Lung (tissue), 12 donors: ENCODE data around the gene GIT2. TPM values are rescaled to one million over a fixed set of nuclear protein-coding genes. Genes with fewer than 3 reads are reported as not detected.
A peak's percentile ranks its signal among the peaks of the same experiment; 100 is the strongest.

Experiments
- ATAC-seq: fragments of 200-7000 bp; cut with Tn5 transposase; one replicate; pipeline ENCODE4 v1.9.1; 2020; ENCODE audit warnings: moderate number of reproducible peaks; ENCODE audit not compliant: insufficient read depth, low FRiP score
- DNase-seq, 3 donors: peaks; one replicate each; pipeline ENCODE4 v3.0.0-alpha.2; 2013 to 2017
- H3K27ac ChIP-seq, 2 donors: one replicate each; pipeline ENCODE4 v1.5.1; 2013; ENCODE audit warnings: mild to moderate bottlenecking in 2 of 2, moderate library complexity in 2 of 2, control low read depth in 1 of 2, inconsistent platforms in 1 of 2, low read depth in 1 of 2, low read length in 1 of 2
- H3K27me3 ChIP-seq, 3 donors: one replicate each; pipeline ENCODE4 v1.5.1; 2013; ENCODE audit warnings: low read length in 2 of 3; ENCODE audit not compliant: control insufficient read depth in 3 of 3, insufficient read depth in 3 of 3
- H3K36me3 ChIP-seq, 4 donors: one replicate each; pipeline ENCODE4 v1.5.1; 2013; ENCODE audit warnings: low read length in 4 of 4, mild to moderate bottlenecking in 1 of 4, moderate library complexity in 1 of 4; ENCODE audit not compliant: control insufficient read depth in 4 of 4, insufficient read depth in 4 of 4
- H3K4me1 ChIP-seq, 5 donors: one replicate each; pipeline ENCODE4 v1.5.1; 2013; ENCODE audit warnings: low read length in 5 of 5, mild to moderate bottlenecking in 2 of 5, moderate library complexity in 1 of 5; ENCODE audit not compliant: control insufficient read depth in 5 of 5, insufficient read depth in 5 of 5
- H3K4me3 ChIP-seq: one replicate; pipeline ENCODE4 v1.5.1; 2013; ENCODE audit warnings: mild to moderate bottlenecking, control low read depth, moderate library complexity
- H3K9ac ChIP-seq, 2 donors: one replicate each; pipeline ENCODE4 v1.5.1; 2013; ENCODE audit warnings: low read length in 2 of 2, control low read depth in 1 of 2; ENCODE audit not compliant: insufficient read depth in 1 of 2
- H3K9me3 ChIP-seq, 4 donors: one replicate each; pipeline ENCODE4 v1.5.1; 2013; ENCODE audit warnings: low read length in 3 of 4, mild to moderate bottlenecking in 1 of 4, moderate library complexity in 1 of 4; ENCODE audit not compliant: control insufficient read depth in 4 of 4, insufficient read depth in 3 of 4
- CTCF ChIP-seq: IDR thresholded peaks from 2 replicates; pipeline ENCODE4 v1.5.1; 2012; ENCODE audit warnings: mild to moderate bottlenecking; ENCODE audit errors: control extremely low read depth, extremely low read depth
- WGBS, 2 donors: extraction: QIAGEN DNeasy Blood & Tissue Kit; methylation state at CpG; one replicate each; pipeline ENCODE4 v1.1.7; 2013; 5-methylcytosine and 5-hydroxymethylcytosine counted together
- polyA plus RNA-seq, 2 donors: library from polyadenylated mRNA; stranded (reverse); fragments of 200-250 nt; gene quantifications; one replicate each; pipeline ENCODE4 v1.2.1, GENCODE V29; 2013
- total RNA-seq, 2 donors: library from RNA; depleted of rRNA in 1 of 2; stranded (reverse); fragments of >200 nt in 1 of 2; gene quantifications; one replicate each; pipeline ENCODE4 v1.2.1, GENCODE V29; 2014 to 2021
- donor health status: control.
- donor health status: control.
- donor health status: Bipolar disorder and iron deficiency.
- donor health status: healthy.
- donor health status: DM: yes; HTN: yes; CAD: no.

The GIT2 gene
- total and polyA plus RNA-seq, 4 donors, result 13.5 to 75.8 (median 40.1) TPM

DNA sequence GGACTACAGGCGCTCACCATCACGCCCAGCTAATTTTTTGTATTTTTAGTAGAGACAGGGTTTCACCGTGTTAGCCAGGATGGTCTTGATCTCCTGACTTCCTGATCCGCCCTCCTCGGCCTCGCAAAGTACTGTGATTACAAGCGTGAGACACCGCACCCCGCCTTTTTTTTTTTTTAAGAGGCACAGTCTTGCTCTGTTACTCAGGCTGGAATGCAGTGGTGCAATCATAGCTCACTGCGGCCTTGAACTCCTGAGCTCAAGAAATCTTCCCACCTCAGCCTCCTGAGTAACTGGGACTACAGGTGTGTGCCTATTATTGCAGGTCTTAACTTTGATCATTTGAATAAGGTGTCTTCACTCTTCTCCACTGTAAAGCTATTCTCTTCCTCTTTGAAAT, 110.6 kb downstream of the GIT2 start:
- TF ChIP-seq CTCF, result no peak
- Histone ChIP-seq H3K9ac (no peak overlapping the region), H3K27ac (no peak overlapping the region), H3K36me3 (no peaks in the 10 kb centered on the region), H3K9me3 (no peaks in the 10 kb centered on the region), H3K27me3 (no peaks in the 10 kb centered on the region), H3K4me3 (no peak overlapping the region), H3K4me1 (peaks cover 0 to 5% (median 4%) of the 10 kb centered on the region in 5 donors)
- ATAC-seq, result no peak
- no peak for DNase-seq
- WGBS, 2 donors, result 73 to 81% methylated on average over 10 of the region's 10 CpGs

DNA sequence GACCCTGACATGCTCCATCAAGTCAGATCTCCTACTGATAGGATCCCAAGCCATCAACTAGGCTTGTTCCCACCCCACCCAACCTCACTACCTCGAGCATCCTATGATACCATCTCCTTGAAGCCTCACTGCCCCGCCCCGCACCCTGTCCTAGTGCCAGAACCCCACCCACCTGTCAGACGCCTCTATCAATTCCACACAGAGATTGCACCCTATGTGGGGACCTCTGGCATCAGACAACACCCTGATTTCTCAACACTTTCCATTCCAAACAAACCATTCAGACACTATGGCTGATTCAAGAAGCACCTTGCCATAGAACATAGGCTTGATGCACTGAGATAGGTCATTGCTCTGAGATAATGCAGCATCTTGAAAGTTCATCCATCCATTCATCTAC, 112.7 kb downstream of the GIT2 start:
- Histone ChIP-seq H3K27ac (no peak overlapping the region), H3K9ac (no peak overlapping the region), H3K4me1 (peaks cover 0 to 17% (median 8%) of the 10 kb centered on the region in 5 donors), H3K4me3 (no peak overlapping the region), H3K36me3 (no peaks in the 10 kb centered on the region), H3K9me3 (no peaks in the 10 kb centered on the region), H3K27me3 (no peaks in the 10 kb centered on the region)
- no peak for TF ChIP-seq CTCF
- DNase-seq (no peak), ATAC-seq (no peak)
- WGBS, 2 donors, result 69 to 85% methylated on average over 4 of the region's 4 CpGs

DNA sequence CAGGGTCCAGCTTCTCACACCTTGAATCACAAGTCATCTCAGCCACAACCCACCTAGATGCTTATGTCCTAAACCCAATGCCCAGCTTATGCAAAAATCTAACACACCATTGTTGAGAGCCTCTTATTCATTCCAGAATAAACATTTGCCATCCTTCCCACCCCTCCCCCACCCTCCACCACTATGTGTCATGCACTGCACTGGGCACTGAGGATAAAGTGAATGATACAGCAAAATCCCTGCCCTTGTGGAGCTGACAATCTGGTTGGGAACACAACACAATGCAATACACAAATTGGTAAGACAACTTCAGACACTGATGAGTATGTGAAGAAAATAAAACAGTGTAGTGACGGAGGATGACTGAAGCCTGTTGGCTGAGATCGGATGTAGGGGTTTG, 114.4 kb downstream of the GIT2 start:
- WGBS, 2 donors, result 94% methylated on average over 2 of the region's 2 CpGs
- TF ChIP-seq CTCF, result no peak

GRCh38 chr12:109880938-109881337, 115.2 kb downstream of the GIT2 start:
- no peak for TF ChIP-seq CTCF
- DNase-seq (peak in 1 of 3 donors; percentile 18), ATAC-seq (no peak)
- Histone ChIP-seq H3K36me3 (no peaks in the 10 kb centered on the region), H3K27me3 (no peaks in the 10 kb centered on the region), H3K9ac (peak overlapping the region in 1 of 2 donors; percentile 42), H3K27ac (peak overlapping the region in 1 of 2 donors; percentile 62), H3K4me1 (peaks cover 0 to 24% (median 8%) of the 10 kb centered on the region in 5 donors), H3K4me3 (peak overlapping the region; percentile 67), H3K9me3 (no peaks in the 10 kb centered on the region)
- WGBS, 2 donors, result 10 to 12% methylated on average over 9 of the region's 9 CpGs

More for the DNA sequence above, 114.4 kb downstream of the GIT2 start:
- Histone ChIP-seq H3K9ac (no peak overlapping the region), H3K27ac (no peak overlapping the region), H3K4me3 (no peak overlapping the region), H3K36me3 (no peaks in the 10 kb centered on the region), H3K9me3 (no peaks in the 10 kb centered on the region), H3K27me3 (no peaks in the 10 kb centered on the region), H3K4me1 (peaks cover 0 to 24% (median 8%) of the 10 kb centered on the region in 5 donors)
- no peak for ATAC-seq
- DNase-seq, result no peak
